Omental fat pad (tissue), 4 donors: ENCODE measurements around the gene ANAPC10. TPM values are rescaled to one million over a fixed set of nuclear protein-coding genes. Genes with fewer than 3 reads are reported as not detected.

ENCODE experiments used
- ATAC-seq: fragments of 150-250 bp; one replicate; pipeline ENCODE4 v1.9.1; 2016; ENCODE audit warnings: mild to moderate bottlenecking, moderate library complexity; ENCODE audit not compliant: low FRiP score
- DNase-seq: peaks from one replicate; pipeline ENCODE4 v3.0.0-alpha.2; 2019; ENCODE audit warnings: low spot score
- total RNA-seq, 4 donors: library from RNA; depleted of rRNA; stranded (reverse); fragments of >200 nt; gene quantifications; one replicate each; pipeline ENCODE4 v1.1.0, GENCODE V29; 2016
- TF ChIP-seq, protein P1 (sequence below), 3 donors: fragments of 450-650 bp; IDR thresholded peaks; one replicate each; pipeline ENCODE4 v1.5.1; 2016 to 2017; ENCODE audit warnings: antibody characterized with exemption in 3 of 3, mild to moderate bottlenecking in 3 of 3, moderate library complexity in 2 of 3

The ANAPC10 gene
- total RNA-seq, 4 donors from 2014 or later, result 19.2 to 44.6 (median 21.9) TPM

DNA sequence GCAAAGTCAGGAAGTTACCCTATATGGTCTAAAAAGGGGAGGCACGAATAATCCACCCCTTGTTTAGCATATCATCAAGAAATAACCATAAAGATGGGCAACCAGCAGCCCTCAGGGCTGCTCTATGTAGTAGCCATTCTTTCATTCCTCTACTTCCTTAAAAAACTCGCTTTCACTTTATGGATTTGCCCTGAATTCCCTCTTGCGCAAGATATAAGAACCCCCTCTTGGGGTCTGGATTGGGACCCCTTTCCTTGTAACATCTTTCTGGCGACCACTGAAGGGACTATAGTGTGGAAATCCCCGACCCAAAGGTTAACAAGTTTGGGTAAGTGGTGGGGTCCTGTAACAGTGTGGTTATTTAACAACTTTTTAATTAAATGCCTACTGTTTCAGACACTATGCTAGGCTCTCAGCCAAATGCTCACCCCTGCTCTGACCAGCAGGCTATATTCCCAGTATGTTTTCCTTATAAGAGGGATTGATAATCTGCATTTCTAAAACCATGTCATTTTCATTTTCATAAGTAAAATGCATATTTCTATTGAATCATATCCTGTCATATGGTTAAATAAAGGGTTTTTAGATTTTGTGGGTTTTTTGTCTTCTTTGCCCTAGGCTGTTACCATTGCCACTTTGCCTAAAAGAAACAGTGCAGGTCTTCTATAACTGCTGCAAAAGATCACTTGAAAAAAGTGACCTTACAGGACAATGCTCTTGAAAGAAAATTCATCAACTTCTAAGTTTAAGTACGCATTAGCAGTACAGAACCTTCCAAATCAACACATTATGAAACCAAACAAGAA lies 41.5 kb downstream of the ANAPC10 start:
- TF ChIP-seq, protein P1, sequence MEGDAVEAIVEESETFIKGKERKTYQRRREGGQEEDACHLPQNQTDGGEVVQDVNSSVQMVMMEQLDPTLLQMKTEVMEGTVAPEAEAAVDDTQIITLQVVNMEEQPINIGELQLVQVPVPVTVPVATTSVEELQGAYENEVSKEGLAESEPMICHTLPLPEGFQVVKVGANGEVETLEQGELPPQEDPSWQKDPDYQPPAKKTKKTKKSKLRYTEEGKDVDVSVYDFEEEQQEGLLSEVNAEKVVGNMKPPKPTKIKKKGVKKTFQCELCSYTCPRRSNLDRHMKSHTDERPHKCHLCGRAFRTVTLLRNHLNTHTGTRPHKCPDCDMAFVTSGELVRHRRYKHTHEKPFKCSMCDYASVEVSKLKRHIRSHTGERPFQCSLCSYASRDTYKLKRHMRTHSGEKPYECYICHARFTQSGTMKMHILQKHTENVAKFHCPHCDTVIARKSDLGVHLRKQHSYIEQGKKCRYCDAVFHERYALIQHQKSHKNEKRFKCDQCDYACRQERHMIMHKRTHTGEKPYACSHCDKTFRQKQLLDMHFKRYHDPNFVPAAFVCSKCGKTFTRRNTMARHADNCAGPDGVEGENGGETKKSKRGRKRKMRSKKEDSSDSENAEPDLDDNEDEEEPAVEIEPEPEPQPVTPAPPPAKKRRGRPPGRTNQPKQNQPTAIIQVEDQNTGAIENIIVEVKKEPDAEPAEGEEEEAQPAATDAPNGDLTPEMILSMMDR (IDR thresholded peaks at IDR 0.05), result no peak
- ATAC-seq, result no peak
- DNase-seq, result no peak

DNA sequence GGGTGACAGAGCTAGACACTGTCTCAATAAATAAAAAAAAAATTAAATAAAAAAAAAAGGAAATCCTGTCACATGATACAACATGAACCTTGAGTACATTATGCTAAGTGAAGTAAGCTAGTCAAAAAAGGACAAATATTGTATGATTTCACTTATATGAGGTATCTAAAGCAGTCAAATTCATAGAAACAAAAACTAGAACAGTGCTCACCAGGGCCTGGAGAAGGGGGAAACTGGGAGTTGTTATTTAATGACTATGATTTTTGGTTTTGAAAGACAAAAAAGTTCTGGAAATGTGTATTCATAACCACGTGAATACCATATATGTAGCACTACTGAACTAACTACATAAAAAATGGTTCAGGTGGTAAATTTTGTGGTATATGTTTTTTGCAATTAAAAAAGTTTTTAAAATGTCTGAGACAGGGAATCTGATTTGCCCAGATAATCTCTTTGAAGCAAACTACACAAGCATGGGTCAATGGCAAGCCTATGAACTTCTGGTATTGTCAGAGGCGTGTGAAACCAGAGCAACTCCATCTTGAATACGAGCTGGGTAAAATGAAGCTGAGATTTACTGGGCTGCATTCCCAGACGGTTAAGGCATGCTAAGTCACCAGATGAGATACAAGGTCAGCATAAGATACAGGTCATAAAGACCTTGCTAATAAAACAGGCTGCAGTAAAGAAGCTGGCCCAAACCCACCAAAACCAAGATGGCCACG lies 42.3 kb downstream of the ANAPC10 start:
- TF ChIP-seq, protein P1 (IDR thresholded peaks at IDR 0.05), result no peak
- no peak for DNase-seq
- ATAC-seq, result no peak

DNA sequence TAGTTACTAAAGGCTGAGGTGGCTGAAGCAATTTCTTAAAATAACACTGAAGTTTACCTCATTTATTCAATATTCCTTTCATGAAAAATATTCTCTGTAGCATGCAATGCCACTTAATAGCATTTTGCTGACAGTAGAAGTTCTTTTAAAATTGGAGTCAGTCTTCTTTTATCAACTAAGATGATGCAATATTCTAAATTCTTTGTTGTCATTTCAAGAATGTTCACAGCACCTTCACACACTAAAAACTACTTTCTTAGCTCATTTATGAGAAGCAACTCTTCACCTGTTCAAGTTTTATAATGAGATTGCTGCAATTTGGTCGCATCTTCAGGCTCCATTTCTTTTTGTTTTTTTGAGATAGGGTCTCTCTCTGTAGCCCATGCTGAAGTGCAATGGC lies 48.8 kb downstream of the ANAPC10 start:
- DNase-seq (no peak), ATAC-seq (no peak)
- TF ChIP-seq, protein P1 (IDR thresholded peaks at IDR 0.05), result no peak

DNA sequence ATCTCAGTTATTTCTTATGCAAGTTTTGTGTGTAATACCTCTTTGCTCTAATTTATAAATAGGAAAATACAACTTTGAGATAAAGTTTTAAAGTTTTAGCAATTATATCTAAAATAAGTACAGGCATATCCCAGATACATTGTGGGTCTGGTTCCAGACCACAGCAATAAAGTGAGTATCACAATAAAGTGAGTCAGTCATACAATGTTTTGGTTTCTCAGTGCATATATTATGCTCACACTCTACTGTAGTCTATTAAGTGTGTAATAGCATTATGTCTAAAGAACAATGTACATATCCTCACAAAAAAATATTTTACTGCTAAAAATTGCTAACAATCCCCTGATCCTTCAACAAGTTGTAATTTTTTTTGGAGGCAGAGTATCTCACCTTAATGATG lies 49.2 kb downstream of the ANAPC10 start:
- TF ChIP-seq, protein P1 (IDR thresholded peaks at IDR 0.05), result no peak
- DNase-seq (no peak), ATAC-seq (no peak)

DNA sequence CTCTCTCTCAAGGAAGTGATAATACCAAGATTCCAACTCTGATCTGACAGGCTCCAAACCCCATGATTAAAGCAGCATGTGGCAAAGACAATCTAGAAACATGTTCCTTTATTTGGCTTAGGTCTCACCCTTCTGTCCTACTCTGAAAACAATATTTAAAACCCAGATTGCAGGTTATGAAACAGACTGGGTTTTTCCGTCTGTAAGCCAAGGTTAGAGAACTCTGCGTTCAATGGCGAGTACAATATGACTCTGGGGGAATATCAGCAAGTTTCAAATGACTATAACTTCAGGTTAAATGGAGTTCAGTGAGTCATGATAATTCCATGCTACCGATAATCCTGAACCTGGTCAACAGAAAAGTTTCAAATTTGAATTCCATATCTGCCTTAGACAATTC lies 50.8 kb downstream of the ANAPC10 start:
- ATAC-seq (no peak), DNase-seq (no peak)
- TF ChIP-seq, protein P1 (IDR thresholded peaks at IDR 0.05), result no peak

DNA sequence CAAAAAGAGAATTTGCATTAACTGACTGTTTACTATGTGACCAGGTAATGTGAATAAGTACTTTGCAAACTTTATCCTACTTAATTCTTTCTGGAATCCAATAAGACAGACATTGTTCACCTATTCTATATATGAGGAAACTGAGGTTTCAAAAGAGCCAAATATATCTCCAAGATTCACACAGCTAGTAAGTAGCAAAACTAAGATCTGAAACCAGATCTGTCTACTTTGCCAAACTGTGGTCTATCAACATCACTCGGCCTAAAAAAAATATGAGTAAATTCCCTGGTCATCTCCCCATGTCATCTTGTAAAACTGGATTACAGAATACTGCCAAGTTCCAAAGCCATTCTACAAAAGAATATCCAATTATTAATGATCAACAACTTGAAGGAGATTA lies 52.8 kb downstream of the ANAPC10 start:
- DNase-seq, result no peak
- TF ChIP-seq, protein P1 (IDR thresholded peaks at IDR 0.05), result no peak
- ATAC-seq, result no peak
